CD4-positive, alpha-beta T cell treated with Interleukin-17A for 4 hours (primary cell): Measurements from ENCODE around the gene SLC16A3.
"Not testable (repeated sequence)": the region's sequence is repeated elsewhere in the genome, so short reads cannot be mapped to it uniquely, and the experiment has no call there.

Experiments
- DNase-seq: peaks from one replicate; pipeline ENCODE4 v3.0.0-alpha.2; 2020; ENCODE audit warnings: mixed read lengths

Gene SLC16A3

DNA sequence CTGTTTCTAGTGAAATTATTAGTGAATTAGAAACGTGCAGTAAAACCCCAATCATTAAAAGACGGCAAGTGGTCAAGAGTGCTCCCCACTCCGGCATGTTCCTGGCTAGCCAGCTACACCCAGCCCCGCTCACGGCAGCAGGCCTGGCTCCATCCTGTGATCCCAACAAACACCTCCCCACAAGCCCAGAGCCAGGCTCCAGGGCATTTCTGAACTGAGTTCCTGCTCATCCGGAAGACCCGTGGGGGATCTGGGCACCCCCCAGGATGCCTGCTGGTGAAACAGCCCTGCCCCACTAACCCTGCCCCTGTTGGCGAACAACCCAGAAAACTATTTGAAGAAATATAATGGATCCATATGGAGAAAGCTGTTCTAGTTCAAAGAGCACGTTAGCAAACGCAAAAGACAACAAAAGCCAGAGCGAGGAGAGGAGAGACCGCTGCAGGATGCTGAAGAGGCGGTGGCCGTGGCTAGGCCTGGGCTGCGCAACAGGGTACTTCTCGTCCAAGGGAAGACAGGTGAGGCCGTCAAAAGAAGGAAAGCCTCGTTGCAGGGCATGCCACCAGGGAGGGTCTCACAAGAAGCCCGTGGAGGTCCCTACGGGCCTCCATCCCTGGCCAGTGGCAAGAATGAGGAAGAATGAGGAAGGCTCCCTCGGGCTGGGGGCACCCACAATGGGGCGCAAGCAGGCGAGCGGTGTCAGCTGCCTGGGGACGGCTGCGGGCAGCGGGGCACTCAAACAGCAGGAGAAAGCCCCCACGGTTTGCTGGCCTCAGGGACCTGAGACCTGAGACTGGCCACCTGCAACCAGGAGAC, 19.2 kb downstream of the SLC16A3 start:
- DNase-seq, result no peak

DNA sequence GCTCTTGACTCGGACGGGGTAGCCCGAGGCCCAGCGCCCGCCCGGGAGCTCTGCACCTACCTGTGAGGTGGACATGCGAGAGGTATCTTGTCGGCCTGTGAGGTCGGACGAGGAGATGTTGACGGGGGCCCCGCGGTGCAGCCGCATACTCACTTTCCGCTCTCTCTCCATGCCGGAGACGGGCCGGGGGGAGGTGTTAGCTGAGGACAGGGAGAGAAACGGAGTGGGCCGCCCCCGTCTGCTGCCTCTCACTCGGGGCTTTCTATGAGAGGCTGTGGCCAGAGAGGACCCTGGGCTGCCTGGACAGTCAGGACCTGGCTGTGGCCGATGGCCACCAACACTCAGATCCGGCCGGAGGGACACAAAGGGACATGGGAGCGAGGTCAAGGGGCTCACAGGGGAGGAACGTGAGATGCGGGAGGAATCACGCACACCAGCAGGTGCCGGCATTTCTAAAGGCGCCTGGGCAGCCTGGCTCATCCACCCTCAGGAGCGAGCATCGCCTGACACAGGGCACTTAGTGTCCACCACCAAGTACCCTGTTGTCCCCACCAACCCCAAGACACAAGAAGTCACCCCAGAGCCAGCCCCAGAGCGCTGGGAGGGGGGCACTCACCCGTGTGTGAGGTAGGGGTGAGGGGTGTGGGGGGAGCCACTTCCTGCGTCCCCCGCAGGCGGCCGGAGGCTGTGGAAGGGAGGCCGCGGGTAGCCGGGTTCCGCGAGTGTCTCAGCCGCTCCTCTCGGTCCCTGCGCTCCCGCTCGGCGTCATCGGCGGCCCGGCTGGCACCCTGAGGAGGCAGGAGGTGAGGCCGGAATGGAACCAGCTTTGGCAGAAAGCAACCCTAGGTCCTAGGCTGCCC, 20.2 kb downstream of the SLC16A3 start:
- DNase-seq, result no peak

DNA sequence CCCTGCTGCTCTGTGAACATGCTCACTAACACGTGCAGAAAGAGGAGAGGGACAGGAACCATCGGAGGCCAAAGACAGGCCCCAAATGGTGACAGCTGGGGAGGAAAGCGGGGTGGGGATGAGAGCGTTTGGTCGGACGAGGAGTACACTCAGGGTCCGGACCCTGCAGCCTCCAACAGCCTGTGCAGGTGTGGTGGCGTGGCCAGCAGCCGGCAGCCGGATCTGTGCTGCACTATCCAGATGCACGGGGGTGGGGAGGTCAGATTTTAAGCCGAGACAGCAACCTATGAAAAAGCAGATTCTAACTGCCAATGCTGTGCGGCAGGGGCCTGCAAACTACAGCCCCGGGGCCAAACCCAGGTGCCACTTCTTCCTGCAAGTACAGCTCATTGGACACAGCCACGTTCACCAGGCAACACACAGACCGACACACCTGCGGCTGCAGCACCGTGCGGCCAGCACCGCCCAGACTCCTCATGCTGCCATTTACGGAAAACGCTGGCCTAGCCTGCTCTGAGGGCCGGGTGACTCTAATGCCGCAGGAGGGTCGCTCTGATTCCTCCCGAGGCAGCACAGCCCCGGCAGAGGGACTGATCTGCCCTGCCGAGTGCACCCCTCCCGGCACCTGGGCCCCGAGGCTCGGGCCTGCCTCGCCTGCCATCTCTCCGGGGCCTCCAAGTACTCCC, 21.2 kb downstream of the SLC16A3 start:
- DNase-seq, result no peak

DNA sequence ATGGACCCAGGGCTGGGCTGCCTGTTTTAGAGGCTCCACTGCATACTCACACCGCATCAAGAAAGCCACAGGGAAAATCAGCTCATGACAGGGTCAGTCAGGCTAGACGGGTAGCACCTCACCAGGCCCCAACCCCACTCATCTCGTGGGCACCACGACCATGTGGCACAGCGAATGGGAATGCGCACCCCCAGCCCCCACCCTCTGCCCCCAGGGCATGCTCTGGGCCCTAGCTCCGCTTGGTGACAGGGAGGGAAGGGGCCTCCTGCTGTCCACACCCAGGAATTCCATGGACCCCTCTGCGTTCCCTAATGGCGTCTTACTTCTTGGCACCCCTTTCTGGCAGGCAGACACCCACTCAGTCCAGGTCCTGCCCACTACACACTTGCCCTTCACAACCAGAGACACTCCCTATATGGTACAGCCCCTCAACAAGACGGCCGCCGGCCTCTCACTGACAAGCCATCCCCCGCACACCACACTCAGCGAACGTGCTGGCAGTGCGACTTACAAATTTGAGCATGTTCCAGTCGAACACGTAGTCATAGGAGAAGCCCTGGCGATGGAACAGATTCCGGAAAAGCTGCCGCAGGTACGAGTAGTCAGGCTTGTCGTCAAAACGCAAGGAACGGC, 22.1 kb downstream of the SLC16A3 start:
- DNase-seq, result no peak

DNA sequence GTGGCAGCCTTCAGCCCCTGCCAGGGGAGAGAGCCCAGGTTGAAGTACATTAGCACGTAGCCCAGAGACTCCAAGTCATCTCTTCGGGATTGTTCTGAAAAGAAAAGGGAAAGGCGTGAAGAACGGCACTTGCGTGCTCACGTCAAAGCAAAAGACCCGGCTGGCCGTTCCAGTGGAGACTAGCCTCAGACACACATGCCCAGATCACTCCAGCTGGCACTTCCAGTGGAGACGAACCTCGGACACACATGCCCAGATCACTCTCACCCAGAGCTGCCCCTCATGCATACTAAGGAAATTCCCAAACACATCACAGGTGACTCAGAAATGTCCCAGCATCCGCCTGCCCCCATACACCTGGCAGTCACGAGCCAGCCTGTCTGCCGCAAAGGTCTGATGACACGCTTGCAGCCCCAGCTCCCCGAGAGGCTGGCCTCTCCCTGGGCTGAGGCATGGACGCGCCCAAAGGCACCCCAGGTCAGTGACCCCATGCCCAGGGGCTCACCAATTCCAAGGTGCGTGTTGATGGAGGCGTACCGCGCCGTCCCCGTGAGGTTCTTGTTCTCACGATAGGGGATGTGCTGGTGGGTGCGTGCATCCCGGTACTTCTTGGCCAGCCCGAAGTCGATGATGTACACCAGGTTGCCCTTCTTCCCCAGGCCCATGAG, 23.8 kb downstream of the SLC16A3 start:
- no peak for DNase-seq

DNA sequence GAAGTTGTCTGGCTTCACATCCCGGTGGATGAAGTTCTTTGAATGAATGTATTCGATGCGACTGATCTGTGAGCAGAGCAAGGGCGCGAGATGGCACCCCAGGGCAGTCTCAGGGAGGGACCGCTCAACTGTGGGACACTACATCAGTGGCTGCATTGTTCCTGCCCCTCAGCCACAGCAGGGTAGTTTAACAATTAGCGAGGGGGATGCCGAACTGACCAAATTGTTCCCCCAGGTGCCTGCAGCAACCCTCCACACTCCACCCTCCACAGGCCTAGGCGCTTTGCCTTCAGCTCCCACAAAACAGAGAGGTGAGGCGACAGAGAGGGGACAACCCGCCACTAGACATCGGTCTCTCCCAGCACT, 24.3 kb downstream of the SLC16A3 start:
- no peak for DNase-seq

DNA sequence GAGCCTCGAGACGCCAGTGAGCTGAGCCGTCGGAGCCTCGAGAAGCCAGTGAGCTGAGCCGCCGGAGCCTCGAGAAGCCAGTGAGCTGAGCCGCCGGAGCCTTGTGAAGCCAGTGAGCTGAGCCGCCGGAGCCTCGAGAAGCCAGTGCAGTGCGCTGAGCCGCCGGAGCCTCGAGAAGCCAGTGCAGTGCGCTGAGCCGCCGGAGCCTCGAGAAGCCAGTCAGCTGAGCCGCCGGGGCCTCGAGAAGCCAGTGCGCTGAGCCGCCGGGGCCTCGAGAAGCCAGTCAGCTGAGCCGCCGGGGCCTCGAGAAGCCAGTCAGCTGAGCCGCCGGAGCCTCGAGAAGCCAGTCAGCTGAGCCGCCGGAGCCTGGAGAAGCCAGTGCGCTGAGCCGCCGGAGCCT, 25.3 kb downstream of the SLC16A3 start:
- DNase-seq, result not testable (repeated sequence)

DNA sequence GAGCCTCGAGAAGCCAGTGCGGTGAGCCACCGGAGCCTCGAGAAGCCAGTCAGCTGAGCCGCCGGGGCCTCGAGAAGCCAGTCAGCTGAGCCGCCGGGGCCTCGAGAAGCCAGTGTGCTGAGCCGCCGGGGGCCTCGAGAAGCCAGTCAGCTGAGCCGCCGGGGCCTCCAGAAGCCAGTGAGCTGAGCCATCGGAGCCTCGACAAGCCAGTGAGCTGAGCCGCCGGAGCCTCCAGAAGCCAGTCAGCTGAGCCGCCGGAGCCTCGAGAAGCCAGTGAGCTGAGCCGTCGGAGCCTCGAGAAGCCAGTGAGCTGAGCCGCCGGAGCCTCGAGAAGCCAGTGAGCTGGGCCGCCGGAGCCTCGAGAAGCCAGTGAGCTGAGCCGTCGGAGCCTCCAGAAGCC, 25.9 kb downstream of the SLC16A3 start:
- not testable (repeated sequence) for DNase-seq

DNA sequence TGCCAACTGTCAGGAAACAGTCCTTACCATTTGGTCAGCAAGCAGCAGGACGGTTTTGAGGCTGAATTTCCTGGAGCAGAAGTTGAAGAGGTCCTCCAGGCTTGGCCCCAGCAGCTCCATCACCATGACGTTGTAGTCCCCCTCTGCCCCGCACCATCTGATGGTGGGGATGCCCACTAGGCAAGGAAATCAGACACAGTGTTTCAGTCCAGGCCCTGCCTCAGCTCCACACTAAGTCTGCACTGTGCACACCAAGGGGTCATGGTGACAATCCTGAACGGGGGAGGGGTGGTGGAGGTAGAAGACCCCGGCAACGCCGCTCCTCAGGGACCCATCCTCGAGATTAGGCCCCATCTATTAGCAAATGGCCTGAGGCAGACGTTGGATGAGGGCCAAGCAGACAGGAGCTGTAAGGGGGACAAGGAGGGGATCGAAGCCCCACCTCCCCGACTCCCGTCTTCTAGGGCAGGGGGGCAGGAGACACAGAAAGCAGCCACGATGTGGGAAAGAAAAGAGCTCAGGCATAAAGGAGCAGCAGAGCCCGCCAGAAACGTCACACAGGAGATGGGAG, 26.6 kb downstream of the SLC16A3 start:
- no peak for DNase-seq

DNA sequence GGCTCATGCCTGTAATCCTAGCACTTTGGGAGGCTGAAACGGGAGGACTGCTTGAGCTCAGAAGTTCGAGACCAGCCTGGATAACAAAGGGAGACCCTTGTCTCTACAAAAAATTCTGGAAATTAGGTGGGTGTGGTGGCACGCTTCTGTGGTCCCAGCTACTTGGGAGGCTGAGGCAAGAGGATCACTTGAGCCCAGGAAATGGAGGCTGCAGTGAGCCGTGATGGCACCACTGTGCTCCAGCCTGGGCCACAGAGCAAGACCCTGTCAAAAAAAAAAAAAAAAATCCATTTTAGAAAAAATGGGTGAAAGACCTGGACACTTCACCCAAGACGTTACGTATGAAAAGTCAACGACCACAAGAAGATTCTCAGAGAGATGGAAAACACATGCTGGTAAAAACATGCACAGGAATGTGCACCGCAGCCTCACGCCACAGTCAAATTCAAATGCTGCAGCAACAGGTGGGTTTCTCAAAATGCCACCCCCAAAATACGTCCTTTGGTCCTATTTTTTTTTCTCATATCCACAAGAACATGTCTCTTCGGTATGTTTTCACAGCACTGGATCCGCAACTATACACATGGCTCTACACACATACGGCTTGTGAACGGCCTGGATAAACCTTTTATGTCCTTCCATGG, 27.5 kb downstream of the SLC16A3 start:
- no peak for DNase-seq

DNA sequence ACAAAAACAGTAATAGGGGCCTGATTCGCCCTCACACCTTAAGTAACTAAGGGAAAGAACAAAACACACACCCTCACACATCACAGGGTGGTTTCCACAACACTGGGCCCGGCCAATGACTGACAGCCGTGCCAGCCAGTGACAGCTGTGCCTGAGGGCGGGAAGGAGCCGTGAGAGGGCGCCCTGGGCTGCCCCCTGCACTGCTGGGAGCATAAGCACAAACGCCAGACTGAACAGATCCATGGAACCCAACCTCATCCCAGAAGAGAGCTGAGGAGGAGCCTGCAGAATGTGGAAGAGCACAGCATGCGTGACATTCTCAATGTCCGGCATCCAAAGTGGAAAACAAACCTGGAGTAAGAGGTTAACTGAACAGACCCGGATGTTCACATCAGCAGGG, 28.6 kb downstream of the SLC16A3 start:
- peak; percentile 40 for DNase-seq

DNA sequence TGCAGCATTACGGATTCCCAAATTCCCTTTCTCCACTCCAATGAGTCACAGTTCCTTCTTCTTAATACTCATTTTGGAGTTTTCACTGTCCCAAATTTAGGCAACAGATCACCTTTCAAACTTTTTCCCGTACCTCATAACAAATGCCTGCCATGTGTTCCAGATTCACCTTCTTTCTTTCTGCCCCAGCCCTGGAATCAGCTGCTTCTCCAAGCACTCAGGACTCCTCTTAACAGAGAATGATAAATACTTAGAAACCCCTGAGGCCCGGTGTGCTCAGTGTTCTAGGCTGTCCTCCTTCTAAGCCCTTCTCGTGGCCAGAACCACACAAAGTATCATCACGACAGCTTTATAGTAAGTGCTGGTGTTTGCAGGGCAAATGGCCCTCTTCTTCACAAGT, 29.7 kb downstream of the SLC16A3 start:
- DNase-seq, result no peak

DNA sequence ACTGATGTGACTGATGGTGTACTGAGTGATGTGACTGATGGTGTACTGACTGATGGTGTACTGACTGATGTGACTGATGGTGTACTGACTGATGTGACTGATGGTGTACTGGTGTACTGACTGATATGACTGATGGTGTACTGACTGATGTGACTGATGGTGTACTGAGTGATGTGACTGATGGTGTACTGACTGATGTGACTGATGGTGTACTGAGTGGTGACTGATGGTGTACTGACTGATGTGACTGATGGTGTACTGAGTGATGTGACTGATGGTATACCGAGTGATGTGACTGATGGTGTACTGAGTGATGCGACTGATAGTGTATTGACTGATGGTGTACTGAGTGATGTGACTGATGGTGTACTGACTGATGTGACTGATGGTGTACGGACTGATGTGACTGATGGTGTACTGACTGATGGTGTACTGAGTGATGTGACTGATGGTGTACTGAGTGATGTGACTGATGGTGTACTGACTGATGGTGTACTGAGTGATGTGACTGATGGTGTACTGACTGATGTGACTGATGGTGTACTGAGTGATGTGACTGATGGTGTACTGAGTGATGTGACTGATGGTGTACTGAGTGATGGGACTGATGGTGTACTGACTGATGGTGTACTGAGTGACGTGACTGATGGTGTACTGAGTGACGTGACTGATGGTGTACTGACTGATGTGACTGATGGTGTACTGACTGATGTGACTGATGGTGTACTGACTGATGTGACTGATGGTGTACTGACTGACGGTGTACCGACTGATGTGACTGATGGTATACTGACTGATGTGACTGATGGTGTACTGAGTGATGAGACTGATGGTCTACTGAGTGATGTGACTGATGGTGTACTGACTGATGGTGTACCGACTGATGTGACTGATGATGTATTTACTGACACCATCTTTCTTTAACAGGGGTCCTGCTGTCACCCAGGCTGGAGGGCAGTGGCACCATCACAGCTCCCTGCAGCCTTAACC, 31.4 kb downstream of the SLC16A3 start:
- not testable (repeated sequence) for DNase-seq

DNA sequence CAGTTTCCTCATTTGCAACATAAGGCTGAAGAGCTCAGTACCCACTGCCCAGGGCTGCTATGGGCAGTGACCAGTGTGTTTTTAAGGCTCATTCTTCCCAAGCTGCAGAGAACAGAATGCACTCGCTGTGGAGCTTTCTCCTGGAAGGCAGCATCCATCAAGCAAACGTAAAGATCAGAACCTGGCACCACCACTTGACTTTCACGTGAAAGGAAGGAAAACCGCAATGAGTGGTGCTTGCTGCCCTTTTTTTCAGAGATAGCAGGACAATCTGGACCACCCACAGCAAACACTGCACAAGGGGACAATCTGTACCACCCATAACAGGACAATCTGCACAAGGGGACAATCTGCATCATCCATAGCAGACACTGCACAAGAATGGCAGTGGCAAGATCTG, 33.5 kb downstream of the SLC16A3 start:
- no peak for DNase-seq

DNA sequence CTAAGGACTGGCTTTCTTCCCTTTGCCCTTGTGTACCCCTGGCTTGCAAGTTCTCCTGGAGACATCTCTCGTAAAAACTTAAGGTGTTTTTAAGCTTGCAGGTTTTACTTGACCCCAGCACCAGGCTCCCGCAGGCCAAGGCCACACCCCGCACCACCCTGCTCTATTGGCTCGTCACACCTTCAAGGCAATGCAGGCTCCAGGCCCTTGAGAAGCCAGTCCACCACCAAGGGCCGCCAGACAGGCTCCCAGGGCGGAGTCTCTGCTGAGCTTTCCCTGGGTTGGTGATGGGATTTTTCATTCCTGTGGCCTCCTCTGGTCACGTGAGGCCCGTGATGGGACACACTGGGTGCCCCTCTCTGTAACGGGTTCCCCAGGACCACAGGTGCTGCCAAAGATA, 34.8 kb downstream of the SLC16A3 start:
- no peak for DNase-seq

DNA sequence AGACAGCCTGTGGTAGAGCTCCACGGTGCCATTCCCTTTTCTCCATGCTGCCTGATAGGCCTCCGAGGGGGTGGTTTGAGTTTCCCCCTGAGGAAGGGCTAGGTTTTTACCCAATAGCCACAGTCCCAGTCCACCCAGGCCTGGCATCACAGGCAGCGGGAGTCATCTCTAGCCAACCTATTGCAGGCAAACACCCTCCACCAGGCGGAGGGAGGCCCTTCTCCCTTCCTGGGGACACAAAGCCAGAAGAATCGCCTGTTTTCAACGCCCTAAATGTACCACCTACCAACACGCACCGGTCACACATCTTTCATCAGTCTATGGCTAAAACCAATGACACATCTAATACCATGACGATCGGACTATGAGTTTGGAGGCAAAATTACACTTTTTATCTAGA, 37.3 kb downstream of the SLC16A3 start:
- no peak for DNase-seq

DNA sequence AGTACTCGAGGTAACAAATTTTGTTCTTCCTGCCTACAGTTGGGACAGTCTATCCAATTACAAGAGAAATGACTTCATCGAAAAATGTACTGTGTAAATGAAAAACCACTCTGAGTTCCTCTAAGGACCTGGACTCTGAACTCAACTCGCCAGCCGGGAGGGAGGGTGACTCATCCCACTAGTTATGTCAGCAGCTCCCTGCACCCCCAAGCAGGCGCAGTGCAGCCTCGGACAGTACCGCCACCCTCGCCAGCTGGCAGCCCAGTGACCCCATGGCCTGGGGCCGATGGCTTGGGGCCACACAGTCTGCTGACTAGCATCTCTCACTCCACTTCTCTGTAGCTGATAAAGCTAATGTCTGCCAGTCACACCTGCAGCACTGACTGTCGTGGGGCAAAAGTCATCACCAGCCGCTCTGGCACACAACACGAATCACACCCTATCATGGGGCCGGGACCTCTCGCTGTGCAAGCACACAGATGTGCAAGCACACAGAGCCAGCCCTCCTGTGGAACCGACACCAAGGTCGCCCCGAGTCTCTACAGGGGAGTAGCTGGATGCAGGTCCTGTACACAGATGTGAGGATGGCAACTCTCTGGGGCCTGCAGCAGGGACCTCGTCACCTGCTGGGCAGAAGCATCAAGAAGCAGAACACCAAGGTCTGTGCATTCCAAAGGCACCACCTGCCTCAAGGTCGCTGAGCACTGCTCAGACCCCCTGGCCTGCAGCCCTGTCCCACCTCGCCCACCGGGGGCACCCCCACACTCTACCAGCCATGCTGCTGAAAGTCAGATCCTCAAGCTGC, 38.9 kb downstream of the SLC16A3 start:
- DNase-seq, result peak; percentile 62

DNA sequence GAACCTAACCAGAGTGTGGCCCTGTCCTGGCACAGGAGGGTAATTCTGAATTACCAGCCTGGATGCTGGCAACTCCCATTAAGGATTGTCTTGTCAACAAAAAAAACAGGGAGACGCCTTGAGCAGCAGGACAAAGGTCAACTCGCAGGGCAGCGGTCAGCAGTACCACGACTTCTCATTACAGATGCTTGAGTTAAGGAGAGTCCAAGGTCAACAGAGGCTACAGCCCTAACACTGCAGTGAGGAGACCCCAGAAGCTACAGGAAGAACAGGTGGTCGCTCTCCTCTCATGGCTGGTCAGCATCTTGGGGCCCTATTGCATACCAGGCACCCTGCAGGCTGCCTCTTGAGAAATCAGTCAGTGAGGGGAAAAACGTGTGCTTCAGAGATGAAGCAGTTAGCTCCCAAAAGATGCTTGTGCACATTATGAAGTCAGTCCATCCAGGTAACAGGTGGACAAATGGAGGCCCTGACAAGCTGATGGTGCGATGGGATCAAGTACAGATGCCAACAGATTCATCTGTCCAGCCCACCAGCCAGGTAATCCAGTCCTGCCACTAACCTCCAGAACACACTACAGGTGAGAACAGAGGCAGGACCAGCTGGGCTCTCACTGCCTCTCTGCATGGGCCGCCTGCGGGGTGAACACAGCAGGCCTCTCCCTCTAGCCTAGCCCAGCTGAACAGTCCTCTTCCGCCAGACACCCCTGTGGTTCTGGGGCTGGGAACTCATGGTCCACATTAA, 40.5 kb downstream of the SLC16A3 start:
- DNase-seq, result no peak
